Testis (tissue), 2 donors: Measurements from ENCODE around the gene CMYA5.

ENCODE experiments used
- POLR2A ChIP-seq: fragments of 450-650 bp; IDR thresholded peaks from one replicate; pipeline ENCODE4 v1.6.1; 2017; ENCODE audit warnings: antibody characterized with exemption, mild to moderate bottlenecking, moderate library complexity
- TF ChIP-seq, protein P1 (sequence below), 3 experiments: fragments of 450-650 bp in 2 of 3; fragments of 200-600 bp in 1 of 3; sonication (generic) in 1 of 3; IDR thresholded peaks; one replicate each; pipeline ENCODE4 v1.5.1; 2016 to 2019; ENCODE audit warnings: antibody characterized with exemption in 3 of 3, mild to moderate bottlenecking in 2 of 3, moderate library complexity in 1 of 3

DNA sequence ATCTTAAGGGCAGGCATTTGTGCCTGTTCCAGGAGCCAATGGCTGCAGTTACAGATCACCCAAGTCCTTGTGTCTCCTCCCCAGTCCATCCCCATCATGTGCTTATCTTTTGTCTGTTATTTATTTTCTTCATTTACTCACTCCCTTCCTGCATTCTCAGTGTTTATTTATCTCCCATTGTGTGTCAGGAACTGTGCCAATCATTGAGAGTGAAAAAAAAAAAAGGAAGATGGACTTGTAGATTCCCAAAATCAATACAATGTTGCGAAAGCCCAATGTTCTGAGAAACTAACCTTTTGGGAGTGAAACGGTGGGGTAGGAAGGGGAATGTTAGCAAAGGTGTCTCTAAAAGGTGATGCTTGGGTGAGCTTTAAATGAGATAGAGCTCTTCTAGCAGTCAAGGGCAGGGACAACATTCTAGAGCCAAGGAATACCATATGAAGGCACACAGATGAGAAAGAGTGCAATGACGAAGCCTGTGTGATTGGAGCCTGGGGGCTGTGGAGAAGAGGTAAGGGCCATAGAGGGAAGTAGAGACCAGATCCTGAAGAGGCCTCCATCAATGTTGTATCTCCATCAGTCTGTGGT, 53.0 kb downstream of the CMYA5 start:
- TF ChIP-seq, protein P1, sequence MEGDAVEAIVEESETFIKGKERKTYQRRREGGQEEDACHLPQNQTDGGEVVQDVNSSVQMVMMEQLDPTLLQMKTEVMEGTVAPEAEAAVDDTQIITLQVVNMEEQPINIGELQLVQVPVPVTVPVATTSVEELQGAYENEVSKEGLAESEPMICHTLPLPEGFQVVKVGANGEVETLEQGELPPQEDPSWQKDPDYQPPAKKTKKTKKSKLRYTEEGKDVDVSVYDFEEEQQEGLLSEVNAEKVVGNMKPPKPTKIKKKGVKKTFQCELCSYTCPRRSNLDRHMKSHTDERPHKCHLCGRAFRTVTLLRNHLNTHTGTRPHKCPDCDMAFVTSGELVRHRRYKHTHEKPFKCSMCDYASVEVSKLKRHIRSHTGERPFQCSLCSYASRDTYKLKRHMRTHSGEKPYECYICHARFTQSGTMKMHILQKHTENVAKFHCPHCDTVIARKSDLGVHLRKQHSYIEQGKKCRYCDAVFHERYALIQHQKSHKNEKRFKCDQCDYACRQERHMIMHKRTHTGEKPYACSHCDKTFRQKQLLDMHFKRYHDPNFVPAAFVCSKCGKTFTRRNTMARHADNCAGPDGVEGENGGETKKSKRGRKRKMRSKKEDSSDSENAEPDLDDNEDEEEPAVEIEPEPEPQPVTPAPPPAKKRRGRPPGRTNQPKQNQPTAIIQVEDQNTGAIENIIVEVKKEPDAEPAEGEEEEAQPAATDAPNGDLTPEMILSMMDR (IDR thresholded peaks at IDR 0.05) = no peak
- no peak for TF ChIP-seq POLR2A
